Osteocyte (in vitro differentiated cells): Measurements from ENCODE around the gene DHCR7. TPM values are rescaled to one million over a fixed set of nuclear protein-coding genes. Genes with fewer than 3 reads are reported as not detected.
"Not testable (repeated sequence)": the region's sequence is repeated elsewhere in the genome, so short reads cannot be mapped to it uniquely, and the experiment has no call there.

Source experiments
- DNase-seq: peaks from one replicate; pipeline ENCODE4 v3.0.0; 2021; ENCODE audit warnings: mixed read lengths; ENCODE audit not compliant: unreplicated experiment; ENCODE audit errors: extremely low spot score
- H3K27ac Mint-ChIP-seq: one replicate; pipeline ENCODE4 v1.8.0; 2021; ENCODE audit warnings: mild to moderate bottlenecking, mixed read lengths; ENCODE audit not compliant: unreplicated experiment
- H3K27me3 Mint-ChIP-seq: one replicate; pipeline ENCODE4 v1.8.0; 2021; ENCODE audit warnings: mixed read lengths; ENCODE audit not compliant: unreplicated experiment
- H3K36me3 Mint-ChIP-seq: one replicate; pipeline ENCODE4 v1.8.0; 2021; ENCODE audit warnings: mixed read lengths; ENCODE audit not compliant: unreplicated experiment
- H3K4me1 Mint-ChIP-seq: one replicate; pipeline ENCODE4 v1.8.0; 2021; ENCODE audit warnings: mixed read lengths; ENCODE audit not compliant: unreplicated experiment
- H3K4me3 Mint-ChIP-seq: one replicate; pipeline ENCODE4 v1.8.0; 2021; ENCODE audit warnings: mild to moderate bottlenecking, moderate library complexity, mixed read lengths; ENCODE audit not compliant: unreplicated experiment
- H3K9me3 Mint-ChIP-seq: one replicate; pipeline ENCODE4 v1.8.0; 2021; ENCODE audit warnings: mixed read lengths; ENCODE audit not compliant: unreplicated experiment
- total RNA-seq: library from RNA; stranded (reverse); gene quantifications from 2 replicates; pipeline ENCODE4 v1.2.1, GENCODE V29; 2021
- TF ChIP-seq, protein P1 (sequence below): fragments of 200-600 bp; sonication (generic); IDR thresholded peaks from 2 replicates; pipeline ENCODE4 v1.5.0; 2021; ENCODE audit warnings: antibody characterized with exemption, mild to moderate bottlenecking, moderate library complexity

Gene DHCR7
- total RNA-seq, 1 donor from 2014 or later = 30.2 TPM

DNA sequence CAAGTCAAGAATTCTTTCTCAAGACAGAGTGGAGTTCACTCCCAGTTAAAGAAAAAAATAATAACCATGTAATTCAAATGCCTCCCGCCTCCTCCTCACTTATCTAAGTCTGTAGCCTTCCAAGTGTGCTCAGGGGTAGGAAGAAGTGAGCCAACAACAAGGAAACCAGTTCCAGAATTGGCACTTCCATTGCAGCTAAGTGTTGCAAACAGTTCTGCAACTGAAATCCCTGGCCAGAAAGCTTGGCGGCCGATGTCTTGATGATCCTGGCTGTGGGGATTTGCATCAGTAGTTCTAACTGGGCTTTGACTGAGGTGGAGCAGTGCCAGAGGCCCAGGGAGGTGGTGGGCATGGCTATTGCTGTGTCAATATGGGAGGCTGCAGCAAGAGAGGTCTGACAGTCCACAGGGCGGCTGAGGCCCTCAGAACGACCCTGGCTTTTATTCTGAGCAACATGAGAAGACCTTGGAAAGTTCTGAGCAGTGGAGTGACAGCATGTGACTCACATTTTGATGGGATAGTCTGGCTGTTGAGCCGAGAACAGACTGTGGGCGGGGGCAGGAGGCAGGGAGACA, 19.2 kb downstream of the DHCR7 start:
- H3K36me3 Mint-ChIP-seq = no peaks in the 10 kb centered on the region
- DNase-seq = no peak

DNA sequence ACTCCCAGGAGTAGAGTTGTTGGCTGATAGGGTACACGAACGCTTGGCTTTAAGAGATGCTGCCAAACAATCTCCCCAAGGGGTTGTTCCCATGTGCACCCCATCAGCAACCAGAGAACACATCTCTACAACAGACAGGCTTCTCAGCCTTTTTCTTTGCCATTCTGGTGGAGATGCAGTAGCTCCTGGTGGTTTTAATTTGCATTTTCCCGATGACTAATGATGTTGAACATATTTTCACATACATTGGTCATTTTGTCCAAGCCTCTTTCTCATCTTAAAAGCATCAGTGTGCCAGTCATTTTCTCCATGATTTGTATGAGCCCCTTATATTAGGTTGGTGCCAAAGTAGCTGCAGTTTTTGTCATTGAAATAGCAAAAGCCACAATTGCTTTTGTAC, 21.8 kb downstream of the DHCR7 start:
- H3K9me3 Mint-ChIP-seq = no peaks in the 10 kb centered on the region
- no peak overlapping the region for H3K27ac Mint-ChIP-seq
- H3K4me3 Mint-ChIP-seq = no peak overlapping the region
- H3K36me3 Mint-ChIP-seq = no peaks in the 10 kb centered on the region
- no peaks in the 10 kb centered on the region for H3K4me1 Mint-ChIP-seq
- TF ChIP-seq, protein P1, sequence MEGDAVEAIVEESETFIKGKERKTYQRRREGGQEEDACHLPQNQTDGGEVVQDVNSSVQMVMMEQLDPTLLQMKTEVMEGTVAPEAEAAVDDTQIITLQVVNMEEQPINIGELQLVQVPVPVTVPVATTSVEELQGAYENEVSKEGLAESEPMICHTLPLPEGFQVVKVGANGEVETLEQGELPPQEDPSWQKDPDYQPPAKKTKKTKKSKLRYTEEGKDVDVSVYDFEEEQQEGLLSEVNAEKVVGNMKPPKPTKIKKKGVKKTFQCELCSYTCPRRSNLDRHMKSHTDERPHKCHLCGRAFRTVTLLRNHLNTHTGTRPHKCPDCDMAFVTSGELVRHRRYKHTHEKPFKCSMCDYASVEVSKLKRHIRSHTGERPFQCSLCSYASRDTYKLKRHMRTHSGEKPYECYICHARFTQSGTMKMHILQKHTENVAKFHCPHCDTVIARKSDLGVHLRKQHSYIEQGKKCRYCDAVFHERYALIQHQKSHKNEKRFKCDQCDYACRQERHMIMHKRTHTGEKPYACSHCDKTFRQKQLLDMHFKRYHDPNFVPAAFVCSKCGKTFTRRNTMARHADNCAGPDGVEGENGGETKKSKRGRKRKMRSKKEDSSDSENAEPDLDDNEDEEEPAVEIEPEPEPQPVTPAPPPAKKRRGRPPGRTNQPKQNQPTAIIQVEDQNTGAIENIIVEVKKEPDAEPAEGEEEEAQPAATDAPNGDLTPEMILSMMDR = no peak
- DNase-seq = no peak
- peaks cover 8% of the 10 kb centered on the region for H3K27me3 Mint-ChIP-seq

More for the DNA sequence above, 19.2 kb downstream of the DHCR7 start:
- peaks cover 3% of the 10 kb centered on the region for H3K27me3 Mint-ChIP-seq
- no peak overlapping the region for H3K4me3 Mint-ChIP-seq
- TF ChIP-seq, protein P1 = no peak
- H3K9me3 Mint-ChIP-seq = no peaks in the 10 kb centered on the region
- H3K4me1 Mint-ChIP-seq = no peaks in the 10 kb centered on the region
- no peak overlapping the region for H3K27ac Mint-ChIP-seq

DNA sequence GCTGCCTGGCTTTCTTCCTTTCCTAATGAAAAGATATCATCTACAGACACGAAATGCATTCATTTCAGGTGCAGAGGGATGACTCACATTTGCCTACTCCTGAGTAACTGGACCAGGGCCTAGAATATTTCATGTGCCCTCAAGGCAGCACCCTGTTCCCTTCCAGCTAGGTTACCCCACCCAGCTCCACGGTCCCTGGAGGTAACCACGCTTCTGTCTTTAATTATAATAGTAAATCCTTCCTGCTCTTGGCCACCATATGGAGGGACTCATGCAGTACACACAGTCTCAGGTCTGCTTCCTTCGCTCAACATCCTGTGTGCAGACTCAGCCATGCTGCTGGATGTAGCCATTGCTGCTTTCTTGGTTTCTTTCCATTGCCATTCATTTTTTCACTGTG, 22.3 kb downstream of the DHCR7 start:
- no peak for DNase-seq
- no peak overlapping the region for H3K27ac Mint-ChIP-seq
- no peaks in the 10 kb centered on the region for H3K36me3 Mint-ChIP-seq
- no peak overlapping the region for H3K4me3 Mint-ChIP-seq
- peaks cover 8% of the 10 kb centered on the region for H3K27me3 Mint-ChIP-seq
- TF ChIP-seq, protein P1 = no peak
- H3K4me1 Mint-ChIP-seq = no peaks in the 10 kb centered on the region
- no peaks in the 10 kb centered on the region for H3K9me3 Mint-ChIP-seq

DNA sequence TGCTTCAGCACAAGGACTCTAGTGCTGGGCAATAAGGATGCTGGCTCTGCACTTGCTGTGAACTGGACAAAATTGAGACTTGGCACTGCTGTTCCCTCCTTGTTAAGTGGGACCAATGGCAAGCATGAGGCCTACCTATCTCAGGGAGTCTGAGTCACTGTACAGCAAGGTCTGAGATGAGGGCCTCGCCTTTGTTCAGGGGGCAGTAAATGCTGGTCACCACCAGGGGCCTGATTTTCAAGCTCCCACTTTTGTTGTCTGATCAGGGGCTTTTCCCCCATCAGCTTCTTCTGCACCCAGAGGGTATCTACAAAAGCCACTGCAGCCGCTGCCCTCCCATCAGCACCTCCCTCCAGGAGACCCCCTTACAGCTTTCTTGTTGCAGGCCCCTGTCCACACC, 22.8 kb downstream of the DHCR7 start:
- H3K9me3 Mint-ChIP-seq = no peaks in the 10 kb centered on the region
- no peak overlapping the region for H3K4me3 Mint-ChIP-seq
- no peak overlapping the region for H3K27ac Mint-ChIP-seq
- TF ChIP-seq, protein P1 = no peak
- DNase-seq = no peak
- H3K36me3 Mint-ChIP-seq = no peaks in the 10 kb centered on the region
- H3K4me1 Mint-ChIP-seq = no peaks in the 10 kb centered on the region
- peaks cover 8% of the 10 kb centered on the region for H3K27me3 Mint-ChIP-seq

DNA sequence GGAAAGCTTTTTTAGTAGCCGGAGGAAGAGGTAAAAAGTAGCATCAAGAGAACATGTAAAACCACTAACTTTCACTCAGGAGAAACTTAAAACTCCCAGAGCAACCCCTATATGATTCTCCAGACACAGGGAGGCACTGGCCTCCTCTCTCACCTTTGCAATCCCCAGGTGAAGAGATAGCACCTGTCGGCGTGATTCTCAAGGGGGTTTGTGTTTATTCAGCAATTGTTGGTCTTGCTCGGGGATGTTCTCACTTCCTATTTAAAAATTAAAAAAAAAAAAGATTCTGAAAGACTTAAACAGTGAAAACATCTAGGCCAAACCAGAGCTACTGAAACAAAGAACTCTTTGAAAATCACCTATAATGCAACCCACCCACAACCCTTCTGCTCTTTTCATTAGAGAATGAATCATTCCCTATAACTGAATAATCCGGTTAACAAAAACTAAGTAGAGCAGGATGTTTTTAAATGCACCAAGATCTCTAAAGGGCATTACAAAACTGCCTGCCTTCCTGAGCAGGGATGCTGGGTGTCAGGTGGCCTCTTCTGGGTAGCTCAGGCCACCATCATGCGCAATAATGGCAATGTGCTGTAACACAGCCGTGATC, 24.9 kb downstream of the DHCR7 start:
- no peaks in the 10 kb centered on the region for H3K9me3 Mint-ChIP-seq
- DNase-seq = no peak
- peaks cover 8% of the 10 kb centered on the region for H3K27me3 Mint-ChIP-seq
- TF ChIP-seq, protein P1 = no peak
- H3K4me3 Mint-ChIP-seq = no peak overlapping the region
- H3K27ac Mint-ChIP-seq = no peak overlapping the region
- no peaks in the 10 kb centered on the region for H3K4me1 Mint-ChIP-seq
- H3K36me3 Mint-ChIP-seq = no peaks in the 10 kb centered on the region

DNA sequence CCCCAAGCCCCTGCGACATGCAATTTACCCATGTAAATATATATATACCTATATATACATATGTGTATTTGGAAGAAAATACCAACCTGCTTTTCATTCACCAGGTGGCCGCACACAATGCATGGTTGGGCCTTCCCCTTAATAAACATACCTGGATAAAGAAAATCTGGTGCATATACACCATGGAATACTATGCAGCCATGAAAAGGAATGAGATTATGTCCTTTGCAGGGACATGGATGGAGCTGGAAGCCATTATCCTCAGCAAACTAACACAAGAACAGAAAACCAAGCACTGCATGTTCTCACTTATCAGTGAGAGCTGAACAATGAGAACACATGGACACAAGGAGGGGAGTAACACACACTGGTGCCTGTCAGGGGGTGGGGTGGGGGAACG, 25.9 kb downstream of the DHCR7 start:
- not testable (repeated sequence) for H3K27me3 Mint-ChIP-seq, H3K27ac Mint-ChIP-seq, H3K9me3 Mint-ChIP-seq, H3K4me3 Mint-ChIP-seq, H3K4me1 Mint-ChIP-seq, H3K36me3 Mint-ChIP-seq, DNase-seq
